ENCODE data around the gene CHST9. TPM values are rescaled to one million over a fixed set of nuclear protein-coding genes. Genes with fewer than 3 reads are reported as not detected.
A peak's percentile ranks its signal among the peaks of the same experiment; 100 is the strongest.

CHST9 gene
- polyA plus RNA-seq, 3 donors = 4.1 to 6.2 (median 4.1) TPM

DNA sequence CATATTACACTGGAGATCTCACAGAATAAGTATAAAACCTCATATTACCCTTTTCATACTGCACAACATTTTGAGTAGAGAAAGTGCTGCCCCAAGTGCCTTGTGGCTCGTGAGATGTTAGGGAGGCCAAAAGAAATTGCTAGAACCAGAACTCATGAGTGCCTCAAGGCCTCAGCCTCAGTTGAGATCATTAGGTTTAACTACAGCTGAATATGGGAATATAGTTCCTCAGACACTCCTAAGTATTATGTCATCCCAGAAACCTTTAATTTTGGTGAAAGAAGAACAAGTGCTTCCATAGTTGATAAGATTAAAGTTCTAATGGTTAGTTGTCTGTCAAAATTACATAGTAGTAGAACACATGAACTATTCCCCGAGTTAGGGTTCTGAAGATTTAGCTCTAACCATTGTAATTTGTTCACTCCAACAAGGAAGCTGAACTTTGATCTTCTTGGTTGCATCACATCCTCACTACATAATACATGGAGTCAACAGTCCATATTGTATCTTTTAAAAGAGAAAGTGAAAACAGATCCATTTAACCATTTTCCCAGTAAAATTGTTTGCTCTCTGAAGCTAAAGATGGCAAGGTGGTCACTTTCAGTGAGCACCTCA is 310.0 kb downstream of the CHST9 start:
- no peak for DNase-seq (ENCODE audit: low read depth in 3 of 3, low spot score in 2 of 3)

DNA sequence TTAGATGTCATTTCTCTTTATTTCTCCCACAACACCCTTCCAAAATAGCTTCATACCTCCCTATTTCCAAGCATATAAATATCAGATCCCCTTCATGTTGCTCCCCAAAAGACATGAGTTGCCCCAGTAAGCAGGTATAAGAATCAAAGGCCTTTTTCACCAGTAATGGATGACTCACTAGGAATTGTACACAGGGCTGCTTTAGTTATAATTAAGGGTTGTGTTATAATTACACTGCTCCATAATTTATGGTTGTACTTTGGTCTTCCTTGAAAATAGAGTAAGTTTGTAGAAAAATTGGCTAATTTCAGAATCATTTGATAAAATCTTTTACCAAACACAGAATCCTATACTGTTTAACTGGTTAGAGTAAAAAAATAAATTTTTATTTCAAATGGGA is 310.8 kb downstream of the CHST9 start:
- no peak for DNase-seq (ENCODE audit: low read depth in 3 of 3, low spot score in 2 of 3)

DNA sequence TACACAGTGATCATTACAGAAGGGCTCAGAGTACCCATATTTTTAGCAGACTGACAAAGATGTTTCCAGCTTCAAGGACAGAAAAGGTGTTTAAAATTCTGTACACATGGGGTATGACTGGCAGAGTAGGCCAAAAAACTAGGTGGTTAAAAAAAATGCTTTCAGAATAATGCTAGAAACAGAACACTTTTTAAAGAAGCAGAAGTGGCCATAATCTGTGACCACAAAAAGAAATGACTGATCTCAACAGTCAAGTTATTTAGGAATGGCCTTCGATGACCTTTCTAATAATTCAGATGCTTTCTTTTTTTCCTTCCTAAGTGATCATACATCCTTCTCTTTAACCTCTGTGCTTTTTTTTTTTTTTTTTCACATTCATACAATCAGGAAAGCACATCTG is 315.5 kb downstream of the CHST9 start:
- no peak for DNase-seq (ENCODE audit: low read depth in 3 of 3, low spot score in 2 of 3)

DNA sequence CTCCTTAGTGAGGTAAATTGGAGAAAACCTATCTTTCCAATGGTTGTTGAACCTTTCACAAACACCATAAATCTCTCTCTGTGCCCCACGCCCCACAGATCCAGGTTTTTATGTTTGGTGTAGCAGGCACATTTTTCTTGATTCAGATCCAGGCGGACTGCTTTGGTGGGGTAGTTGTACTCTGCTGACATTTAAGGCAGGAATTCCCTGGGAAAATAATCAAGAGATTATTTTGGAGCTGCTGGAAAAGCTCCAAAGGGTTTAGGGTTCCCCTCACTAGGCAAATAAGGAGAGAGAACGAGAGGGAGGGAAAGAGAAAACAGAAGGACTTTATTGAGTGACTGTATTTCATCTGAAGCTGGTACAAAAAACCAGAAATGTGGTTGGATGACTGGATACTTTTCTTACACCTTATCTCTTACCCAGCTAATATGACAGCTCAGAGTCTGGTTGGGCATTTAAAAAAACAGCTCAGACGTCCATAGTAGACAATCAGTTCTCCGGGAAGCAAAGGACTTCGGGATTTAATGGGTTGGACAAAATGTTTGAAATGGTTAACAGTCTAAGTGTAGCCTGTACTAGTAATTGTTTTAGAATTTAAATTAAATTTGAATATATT is 316.0 kb downstream of the CHST9 start:
- peak in 2 of 3 donors; percentile 23 to 50 for DNase-seq (ENCODE audit: low read depth in 3 of 3, low spot score in 2 of 3)

DNA sequence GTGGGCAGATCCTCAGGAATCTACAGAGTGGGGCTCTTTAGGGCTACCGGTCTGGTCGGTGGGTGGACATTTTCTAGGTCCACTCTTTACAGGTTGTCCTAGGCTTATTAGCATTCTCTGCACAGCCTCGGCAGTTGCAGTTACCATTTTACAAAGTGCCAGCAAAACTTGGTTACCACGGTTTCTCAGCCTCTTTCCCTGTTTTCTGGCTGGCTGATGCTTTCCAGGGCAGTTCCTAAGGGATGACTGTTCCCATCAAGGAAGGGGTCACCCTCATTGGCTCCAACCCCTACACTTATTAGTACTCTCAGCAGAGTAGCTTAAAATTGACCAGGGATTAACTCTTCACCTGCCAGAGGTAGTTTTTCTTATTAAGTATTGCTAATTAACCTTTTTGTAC is 317.6 kb downstream of the CHST9 start:
- no peak for DNase-seq (ENCODE audit: low read depth in 3 of 3, low spot score in 2 of 3)

DNA sequence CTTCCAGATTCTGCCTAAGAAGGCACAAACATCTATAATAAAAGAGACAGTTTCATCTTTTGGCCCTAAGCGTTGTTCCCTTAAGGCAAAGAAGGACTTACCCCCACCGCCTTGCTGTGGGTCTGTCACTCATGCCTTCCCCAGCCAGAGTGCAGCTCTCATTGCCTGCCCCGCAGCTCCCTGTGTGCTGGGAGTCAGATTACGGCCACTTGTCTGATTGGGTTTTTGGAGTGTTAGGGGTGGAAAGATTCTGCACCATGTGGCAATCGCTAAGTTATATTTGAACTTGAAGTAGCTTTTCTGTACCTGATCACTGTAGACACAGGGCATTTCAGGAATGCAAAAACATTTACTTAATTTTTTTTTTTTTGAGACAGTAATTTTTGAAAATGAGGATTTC is 319.6 kb downstream of the CHST9 start, which contains the start of gene AQP4:
AQP4 (minus strand) TSS at position 151 of the 400 bp plus-strand sequence; CDS start at position 133, 18 bp downstream.
- DNase-seq (ENCODE audit: low read depth in 3 of 3, low spot score in 2 of 3) = no peak

DNA sequence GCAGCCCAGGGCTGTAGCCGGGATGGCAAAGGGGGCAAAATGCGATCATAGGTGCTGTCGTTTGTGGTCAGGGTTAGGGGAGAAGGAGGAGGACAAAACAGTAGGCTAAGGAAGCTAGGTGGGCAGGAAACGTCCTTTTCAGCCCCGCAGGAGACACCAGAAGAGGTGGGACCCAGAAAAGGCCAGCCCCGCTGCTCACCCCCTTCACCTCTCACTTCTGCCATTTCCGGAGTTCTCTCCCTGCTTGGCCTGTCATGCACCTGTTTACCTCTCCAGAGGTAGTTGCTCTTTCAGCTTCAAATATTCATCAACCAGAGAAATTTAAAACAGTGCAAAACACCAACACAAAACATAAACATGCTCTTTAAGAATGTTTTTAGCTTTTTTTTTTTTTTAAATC is 320.4 kb downstream of the CHST9 start:
- no peak for DNase-seq (ENCODE audit: low read depth in 3 of 3, low spot score in 2 of 3)

DNA sequence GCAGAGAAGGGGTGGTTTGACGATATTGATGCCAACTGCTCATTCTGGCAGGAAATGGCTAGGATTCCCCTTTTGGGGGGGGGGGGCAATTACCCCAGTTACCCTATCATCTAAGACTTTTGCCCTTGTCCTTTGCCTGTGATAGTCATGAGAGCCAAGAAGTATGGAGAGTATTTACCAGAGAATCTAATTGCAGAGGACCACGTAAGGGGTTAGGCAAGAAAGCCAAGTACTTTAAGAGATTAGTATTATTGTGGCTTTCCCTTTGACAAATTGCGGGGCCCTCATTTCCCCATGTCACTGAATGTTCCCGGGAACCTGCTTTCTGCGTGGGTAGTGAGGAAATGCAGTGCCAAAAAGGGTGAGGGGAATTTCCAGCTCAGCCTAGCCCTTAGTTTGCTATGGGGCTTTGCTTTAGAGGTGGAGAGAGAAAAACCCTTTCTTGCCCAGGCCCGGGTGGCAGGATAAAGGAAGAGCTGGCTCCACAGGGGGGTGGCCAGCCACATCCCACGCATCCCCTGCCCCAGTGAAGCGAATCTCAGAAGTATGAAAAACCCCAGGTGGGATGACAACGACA is 321.1 kb downstream of the CHST9 start:
- DNase-seq (ENCODE audit: low read depth in 3 of 3, low spot score in 2 of 3) = no peak

DNA sequence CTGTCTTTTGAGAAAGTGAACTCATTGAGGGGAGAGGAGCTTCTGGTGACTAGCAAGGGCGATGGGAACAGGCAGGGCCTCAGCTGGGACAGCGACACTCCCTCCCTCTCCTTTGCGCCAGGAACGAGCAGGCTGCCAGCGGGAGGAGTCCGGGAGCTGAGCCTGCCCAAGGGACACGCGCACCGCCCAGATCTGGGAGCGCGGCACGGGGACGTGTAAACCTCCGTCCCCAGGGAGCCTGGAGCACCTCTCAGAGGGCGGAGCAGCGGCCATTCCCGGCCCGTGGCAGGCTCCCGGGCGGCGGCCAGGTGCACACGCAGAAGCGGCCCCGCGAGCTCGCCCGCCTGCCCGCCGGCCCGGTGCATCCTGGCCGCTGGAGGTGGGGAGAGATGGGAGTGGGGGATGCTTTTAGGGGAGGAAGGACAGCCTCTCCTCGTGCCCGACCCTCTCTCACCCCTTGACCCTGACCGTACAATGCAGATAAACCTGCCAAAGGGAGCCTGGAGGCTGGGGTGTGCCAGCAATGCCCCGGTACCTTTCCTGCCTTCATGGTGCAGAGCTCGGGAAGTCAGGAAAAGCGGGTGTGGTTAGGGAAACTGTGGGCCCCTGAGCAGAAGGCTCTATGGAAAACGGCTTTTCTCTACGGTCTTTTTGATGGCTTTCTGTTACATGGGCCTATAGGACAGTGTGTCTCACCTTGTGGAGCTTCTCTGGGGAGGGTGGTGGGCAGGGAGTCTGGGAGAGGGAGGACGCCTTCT is 321.8 kb downstream of the CHST9 start:
- DNase-seq (ENCODE audit: low read depth in 3 of 3, low spot score in 2 of 3) = no peak

DNA sequence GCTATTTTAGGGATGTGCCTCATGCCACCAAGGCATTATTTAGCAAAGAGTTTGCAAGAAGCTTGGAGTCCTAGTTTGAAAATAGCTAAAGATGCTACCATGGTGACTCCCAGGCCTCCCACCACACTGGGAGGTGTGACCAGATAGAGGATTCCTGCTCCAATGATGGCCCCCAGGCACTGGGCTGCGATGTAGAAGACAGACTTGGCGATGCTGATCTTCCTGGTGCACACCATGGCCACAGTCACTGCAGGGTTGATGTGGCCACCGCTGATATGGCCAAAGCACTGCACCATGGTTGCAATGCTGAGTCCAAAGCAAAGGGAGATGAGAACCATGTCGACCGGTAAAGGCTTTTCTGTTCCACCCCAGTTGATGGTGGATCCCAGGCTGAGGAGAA is 323.0 kb downstream of the CHST9 start:
- no peak for DNase-seq (ENCODE audit: low read depth in 3 of 3, low spot score in 2 of 3)
